ENCODE measurements around the gene KRTAP5-5.

KRTAP5-5 gene

DNA sequence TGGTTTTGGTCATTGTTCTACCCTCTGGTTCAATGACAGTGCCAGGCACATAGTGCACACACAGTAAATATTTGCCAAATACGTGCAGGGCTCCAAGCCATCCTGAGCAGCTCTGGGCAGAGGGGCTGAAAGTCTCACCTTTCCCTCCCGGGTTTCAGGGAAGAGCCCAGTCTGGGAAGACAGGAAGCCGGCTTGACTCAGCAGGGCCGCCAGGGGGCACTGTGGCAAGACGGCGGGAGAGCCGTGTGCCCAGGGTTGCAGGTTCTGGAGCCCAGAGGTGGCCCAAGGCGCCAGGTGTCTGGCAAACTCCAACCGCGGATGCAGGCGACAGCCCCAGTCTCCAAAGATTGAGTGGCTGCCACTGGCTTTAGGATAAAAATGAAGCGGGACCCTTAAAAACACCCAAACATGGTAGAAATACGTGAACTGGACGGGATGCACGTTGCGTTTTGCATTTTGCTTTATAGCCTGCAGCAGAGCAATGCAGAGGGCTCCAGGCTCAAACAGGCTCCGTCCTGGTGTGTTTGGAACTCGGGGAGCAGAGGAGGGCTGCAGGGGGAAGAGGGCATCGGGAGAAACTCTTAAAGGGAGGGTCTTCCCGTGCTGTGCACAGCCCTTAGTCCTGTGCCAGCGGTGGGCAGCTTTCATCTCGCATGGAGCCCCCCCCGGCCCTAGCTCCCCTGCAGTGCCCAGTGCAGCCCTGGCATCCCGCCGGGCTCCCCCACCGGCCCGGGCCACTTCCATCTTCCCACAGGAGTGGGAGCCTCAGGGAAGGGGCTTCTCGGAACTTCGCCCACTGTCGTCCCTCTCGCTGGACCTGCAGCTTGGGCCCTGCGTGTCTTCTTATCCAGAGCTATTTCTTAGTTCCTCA lies 10.7 kb downstream of the KRTAP5-5 start:
- no peak for TF ChIP-seq PATZ1 (CRISPR knock-in tag; IDR thresholded peaks at IDR 0.05; ENCODE audit: borderline replicate concordance)
- no peak for TF ChIP-seq OSR1 (CRISPR knock-in tag; IDR thresholded peaks at IDR 0.05)
- TF ChIP-seq BACH2 (CRISPR knock-in tag; IDR thresholded peaks at IDR 0.05; ENCODE audit: borderline replicate concordance): no peak
- no peak for TF ChIP-seq ISL1 (CRISPR knock-in tag; IDR thresholded peaks at IDR 0.05)
- no peak for TF ChIP-seq POU6F1 (CRISPR knock-in tag; IDR thresholded peaks at IDR 0.05; ENCODE audit: borderline replicate concordance, low read depth)
- TF ChIP-seq, protein P1, sequence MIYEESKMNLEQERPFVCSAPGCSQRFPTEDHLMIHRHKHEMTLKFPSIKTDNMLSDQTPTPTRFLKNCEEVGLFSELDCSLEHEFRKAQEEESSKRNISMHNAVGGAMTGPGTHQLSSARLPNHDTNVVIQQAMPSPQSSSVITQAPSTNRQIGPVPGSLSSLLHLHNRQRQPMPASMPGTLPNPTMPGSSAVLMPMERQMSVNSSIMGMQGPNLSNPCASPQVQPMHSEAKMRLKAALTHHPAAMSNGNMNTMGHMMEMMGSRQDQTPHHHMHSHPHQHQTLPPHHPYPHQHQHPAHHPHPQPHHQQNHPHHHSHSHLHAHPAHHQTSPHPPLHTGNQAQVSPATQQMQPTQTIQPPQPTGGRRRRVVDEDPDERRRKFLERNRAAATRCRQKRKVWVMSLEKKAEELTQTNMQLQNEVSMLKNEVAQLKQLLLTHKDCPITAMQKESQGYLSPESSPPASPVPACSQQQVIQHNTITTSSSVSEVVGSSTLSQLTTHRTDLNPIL (CRISPR knock-in tag; IDR thresholded peaks at IDR 0.05; ENCODE audit: low read depth): no peak
- TF ChIP-seq ARNTL (CRISPR knock-in tag; IDR thresholded peaks at IDR 0.05; ENCODE audit: borderline replicate concordance, low read depth): no peak
- TF ChIP-seq, protein P2, sequence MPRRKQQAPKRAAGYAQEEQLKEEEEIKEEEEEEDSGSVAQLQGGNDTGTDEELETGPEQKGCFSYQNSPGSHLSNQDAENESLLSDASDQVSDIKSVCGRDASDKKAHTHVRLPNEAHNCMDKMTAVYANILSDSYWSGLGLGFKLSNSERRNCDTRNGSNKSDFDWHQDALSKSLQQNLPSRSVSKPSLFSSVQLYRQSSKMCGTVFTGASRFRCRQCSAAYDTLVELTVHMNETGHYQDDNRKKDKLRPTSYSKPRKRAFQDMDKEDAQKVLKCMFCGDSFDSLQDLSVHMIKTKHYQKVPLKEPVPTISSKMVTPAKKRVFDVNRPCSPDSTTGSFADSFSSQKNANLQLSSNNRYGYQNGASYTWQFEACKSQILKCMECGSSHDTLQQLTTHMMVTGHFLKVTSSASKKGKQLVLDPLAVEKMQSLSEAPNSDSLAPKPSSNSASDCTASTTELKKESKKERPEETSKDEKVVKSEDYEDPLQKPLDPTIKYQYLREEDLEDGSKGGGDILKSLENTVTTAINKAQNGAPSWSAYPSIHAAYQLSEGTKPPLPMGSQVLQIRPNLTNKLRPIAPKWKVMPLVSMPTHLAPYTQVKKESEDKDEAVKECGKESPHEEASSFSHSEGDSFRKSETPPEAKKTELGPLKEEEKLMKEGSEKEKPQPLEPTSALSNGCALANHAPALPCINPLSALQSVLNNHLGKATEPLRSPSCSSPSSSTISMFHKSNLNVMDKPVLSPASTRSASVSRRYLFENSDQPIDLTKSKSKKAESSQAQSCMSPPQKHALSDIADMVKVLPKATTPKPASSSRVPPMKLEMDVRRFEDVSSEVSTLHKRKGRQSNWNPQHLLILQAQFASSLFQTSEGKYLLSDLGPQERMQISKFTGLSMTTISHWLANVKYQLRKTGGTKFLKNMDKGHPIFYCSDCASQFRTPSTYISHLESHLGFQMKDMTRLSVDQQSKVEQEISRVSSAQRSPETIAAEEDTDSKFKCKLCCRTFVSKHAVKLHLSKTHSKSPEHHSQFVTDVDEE (CRISPR knock-in tag; IDR thresholded peaks at IDR 0.05): no peak
- TF ChIP-seq ESRRG (CRISPR knock-in tag; IDR thresholded peaks at IDR 0.05): no peak
- no peak for TF ChIP-seq CSDC2 (CRISPR knock-in tag; IDR thresholded peaks at IDR 0.05)
- no peak for TF ChIP-seq TCF4 (CRISPR knock-in tag; IDR thresholded peaks at IDR 0.05; ENCODE audit: borderline replicate concordance)
- no peak for TF ChIP-seq ZNF8 (CRISPR knock-in tag; IDR thresholded peaks at IDR 0.05)
- TF ChIP-seq PPARA (CRISPR knock-in tag; IDR thresholded peaks at IDR 0.05; ENCODE audit: borderline replicate concordance): no peak
- TF ChIP-seq ZNF70 (CRISPR knock-in tag; IDR thresholded peaks at IDR 0.05): no peak
- TF ChIP-seq ZFP30 (CRISPR knock-in tag; IDR thresholded peaks at IDR 0.05): no peak
- no peak for TF ChIP-seq GLIS3 (CRISPR knock-in tag; IDR thresholded peaks at IDR 0.05)
- TF ChIP-seq SNAI2 (CRISPR knock-in tag; IDR thresholded peaks at IDR 0.05): no peak
- peak; percentile 88 for ATAC-seq

GRCh38 chr11:1641096-1641495 lies 11.5 kb downstream of the KRTAP5-5 start:
- no peak for ATAC-seq
- no peak for TF ChIP-seq POU6F1 (CRISPR knock-in tag; IDR thresholded peaks at IDR 0.05; ENCODE audit: borderline replicate concordance, low read depth)
- TF ChIP-seq TCF4 (CRISPR knock-in tag; IDR thresholded peaks at IDR 0.05; ENCODE audit: borderline replicate concordance): no peak
- TF ChIP-seq OSR1 (CRISPR knock-in tag; IDR thresholded peaks at IDR 0.05): no peak
- TF ChIP-seq CSDC2 (CRISPR knock-in tag; IDR thresholded peaks at IDR 0.05): no peak
- no peak for TF ChIP-seq GLIS3 (CRISPR knock-in tag; IDR thresholded peaks at IDR 0.05)
- no peak for TF ChIP-seq RARB (CRISPR knock-in tag; IDR thresholded peaks at IDR 0.05)
- TF ChIP-seq, protein P3, sequence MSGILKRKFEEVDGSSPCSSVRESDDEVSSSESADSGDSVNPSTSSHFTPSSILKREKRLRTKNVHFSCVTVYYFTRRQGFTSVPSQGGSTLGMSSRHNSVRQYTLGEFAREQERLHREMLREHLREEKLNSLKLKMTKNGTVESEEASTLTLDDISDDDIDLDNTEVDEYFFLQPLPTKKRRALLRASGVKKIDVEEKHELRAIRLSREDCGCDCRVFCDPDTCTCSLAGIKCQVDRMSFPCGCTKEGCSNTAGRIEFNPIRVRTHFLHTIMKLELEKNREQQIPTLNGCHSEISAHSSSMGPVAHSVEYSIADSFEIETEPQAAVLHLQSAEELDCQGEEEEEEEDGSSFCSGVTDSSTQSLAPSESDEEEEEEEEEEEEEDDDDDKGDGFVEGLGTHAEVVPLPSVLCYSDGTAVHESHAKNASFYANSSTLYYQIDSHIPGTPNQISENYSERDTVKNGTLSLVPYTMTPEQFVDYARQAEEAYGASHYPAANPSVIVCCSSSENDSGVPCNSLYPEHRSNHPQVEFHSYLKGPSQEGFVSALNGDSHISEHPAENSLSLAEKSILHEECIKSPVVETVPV (CRISPR knock-in tag; IDR thresholded peaks at IDR 0.05): no peak
- TF ChIP-seq ZC3H10 (CRISPR knock-in tag; IDR thresholded peaks at IDR 0.05): no peak
- no peak for TF ChIP-seq SNAI2 (CRISPR knock-in tag; IDR thresholded peaks at IDR 0.05)
- TF ChIP-seq ZNF70 (CRISPR knock-in tag; IDR thresholded peaks at IDR 0.05): no peak
- no peak for TF ChIP-seq ZNF8 (CRISPR knock-in tag; IDR thresholded peaks at IDR 0.05)
- TF ChIP-seq ZFP30 (CRISPR knock-in tag; IDR thresholded peaks at IDR 0.05): no peak
- TF ChIP-seq ESRRG (CRISPR knock-in tag; IDR thresholded peaks at IDR 0.05): no peak
- TF ChIP-seq ZFP3 (CRISPR knock-in tag; IDR thresholded peaks at IDR 0.05): no peak
- no peak for TF ChIP-seq PATZ1 (CRISPR knock-in tag; IDR thresholded peaks at IDR 0.05; ENCODE audit: borderline replicate concordance)
- TF ChIP-seq, protein P2 (CRISPR knock-in tag; IDR thresholded peaks at IDR 0.05): no peak
- TF ChIP-seq PPARA (CRISPR knock-in tag; IDR thresholded peaks at IDR 0.05; ENCODE audit: borderline replicate concordance): no peak
- TF ChIP-seq ISL1 (CRISPR knock-in tag; IDR thresholded peaks at IDR 0.05): no peak
- no peak for TF ChIP-seq ARNTL (CRISPR knock-in tag; IDR thresholded peaks at IDR 0.05; ENCODE audit: borderline replicate concordance, low read depth)

Measured in SK-N-SH treated with all-trans-retinoic acid at 6 μM for 48 hours (cell line).